22Rv1 (cell line): ENCODE measurements around the gene VRK1.

ENCODE experiments used
- CTCF ChIP-seq: fragments of 450-650 bp; IDR thresholded peaks from 2 replicates; pipeline ENCODE4 v1.5.1; 2017; ENCODE audit warnings: mild to moderate bottlenecking
- ZFX ChIP-seq: fragments of 450-650 bp; IDR thresholded peaks from 2 replicates; pipeline ENCODE4 v1.6.1; 2017; ENCODE audit warnings: antibody characterized with exemption, borderline replicate concordance

DNA sequence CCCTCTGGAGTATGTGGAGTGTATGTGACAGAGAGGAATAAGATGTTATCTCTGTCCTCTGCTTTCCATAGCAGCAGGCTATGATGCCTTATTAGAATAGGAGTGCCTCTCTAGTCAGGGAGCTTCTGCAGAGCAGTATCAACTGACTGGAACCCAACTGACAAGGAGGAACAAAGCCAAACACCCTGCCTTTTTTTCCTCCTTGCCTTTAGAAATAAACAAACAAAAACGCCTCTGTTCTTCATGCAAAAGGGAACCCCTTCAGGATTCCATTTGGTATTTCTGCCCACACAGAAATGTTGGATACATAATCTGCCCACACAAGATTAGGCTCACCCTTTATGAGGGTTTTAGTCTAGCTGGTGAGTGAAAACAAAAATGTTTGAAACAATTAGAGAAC lies 50.3 kb downstream of the VRK1 start:
- TF ChIP-seq CTCF = no peak
- TF ChIP-seq ZFX = no peak
